Mucosa of stomach (tissue), 1 donor: ENCODE data around the gene KCP.
"Not testable (repeated sequence)": the region's sequence is repeated elsewhere in the genome, so short reads cannot be mapped to it uniquely, and the experiment has no call there.

Experiments used
- H3K27me3 ChIP-seq: one replicate; pipeline ENCODE4 v1.7.0; 2013; ENCODE audit warnings: mild to moderate bottlenecking, low read length; ENCODE audit not compliant: control insufficient read depth, insufficient read depth
- H3K36me3 ChIP-seq: one replicate; pipeline ENCODE4 v1.7.0; 2013; ENCODE audit warnings: low read length; ENCODE audit not compliant: control insufficient read depth, insufficient read depth
- H3K4me1 ChIP-seq: one replicate; pipeline ENCODE4 v1.7.0; 2013; ENCODE audit warnings: mild to moderate bottlenecking, low read length; ENCODE audit not compliant: control insufficient read depth, insufficient read depth
- H3K4me3 ChIP-seq: one replicate; pipeline ENCODE4 v1.7.0; 2013; ENCODE audit warnings: low read length
- H3K9ac ChIP-seq: one replicate; pipeline ENCODE4 v1.7.0; 2013; ENCODE audit warnings: mild to moderate bottlenecking, low read length, moderate library complexity
- H3K9me3 ChIP-seq: one replicate; pipeline ENCODE4 v1.7.0; 2013; ENCODE audit warnings: mild to moderate bottlenecking, low read length, moderate library complexity; ENCODE audit not compliant: control insufficient read depth
- donor health status: Pancreatic carcinoma.

Gene KCP

DNA sequence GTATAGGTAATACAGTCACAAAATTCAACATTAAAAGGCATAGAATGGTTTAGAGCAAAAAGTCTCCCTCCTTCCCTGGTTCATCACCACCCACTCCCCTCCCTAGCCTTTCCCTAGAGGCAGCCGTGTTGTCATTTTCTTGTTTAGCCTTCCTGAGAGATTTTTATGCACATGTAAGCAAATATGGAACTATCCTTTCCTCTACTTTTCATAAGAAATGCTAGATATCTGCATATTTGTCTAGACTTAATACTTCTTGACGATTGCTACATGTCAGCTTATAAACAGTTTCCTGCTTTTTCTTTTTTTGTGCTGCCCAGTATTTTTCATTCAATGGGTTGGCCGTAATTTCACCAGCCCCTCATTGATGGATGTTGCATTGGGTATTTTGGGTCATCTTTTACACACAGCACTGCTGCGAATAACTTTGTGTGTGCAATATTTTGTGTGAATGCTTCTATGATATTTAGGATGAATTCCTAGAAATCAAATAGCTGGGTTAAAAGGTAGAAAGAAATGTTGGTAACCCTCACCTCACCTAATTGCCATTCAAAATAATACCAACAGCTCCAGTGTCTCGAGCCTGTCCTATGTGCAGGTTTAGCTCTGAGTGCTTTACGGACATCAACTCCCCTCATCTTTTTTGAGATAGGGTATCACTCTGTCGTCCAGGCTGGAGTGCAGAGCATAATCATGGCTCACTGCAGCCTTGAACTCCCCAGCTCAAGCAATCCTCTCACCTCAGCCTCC lies 34.2 kb upstream of the KCP start:
- no peaks in the 10 kb centered on the region for H3K9me3 ChIP-seq
- no peaks in the 10 kb centered on the region for H3K36me3 ChIP-seq
- no peaks in the 10 kb centered on the region for H3K4me1 ChIP-seq

GRCh38 chr7:128943251-128943650 lies 32.7 kb upstream of the KCP start:
- peaks cover 15% of the 10 kb centered on the region for H3K27me3 ChIP-seq

More for the DNA sequence above, 34.2 kb upstream of the KCP start:
- peaks cover 4% of the 10 kb centered on the region for H3K27me3 ChIP-seq
- no peak overlapping the region for H3K4me3 ChIP-seq
- H3K9ac ChIP-seq = no peak overlapping the region

GRCh38 chr7:128941946-128942526 lies 31.5 kb upstream of the KCP start:
- H3K27me3 ChIP-seq = peaks cover 20% of the 10 kb centered on the region
- peaks cover 5% of the 10 kb centered on the region for H3K4me1 ChIP-seq
- no peak overlapping the region for H3K4me3 ChIP-seq
- no peak overlapping the region for H3K9ac ChIP-seq
- H3K9me3 ChIP-seq = no peaks in the 10 kb centered on the region
- H3K36me3 ChIP-seq = no peaks in the 10 kb centered on the region

More at GRCh38 chr7:128943251-128943650, 32.7 kb upstream of the KCP start:
- not testable (repeated sequence) for H3K4me3 ChIP-seq, H3K9me3 ChIP-seq, H3K9ac ChIP-seq, H3K4me1 ChIP-seq, H3K36me3 ChIP-seq

- no peak overlapping the region for H3K4me3 ChIP-seq
- peaks cover 5% of the 10 kb centered on the region for H3K4me1 ChIP-seq
- peaks cover 20% of the 10 kb centered on the region for H3K27me3 ChIP-seq
- H3K36me3 ChIP-seq = no peaks in the 10 kb centered on the region
- H3K9me3 ChIP-seq = no peaks in the 10 kb centered on the region
- no peak overlapping the region for H3K9ac ChIP-seq
These were observed 30.9 kb upstream of the KCP start for GRCh38 chr7:128941323-128941890.

- Histone ChIP-seq H3K4me1 (peaks cover 5% of the 10 kb centered on the region), H3K4me3 (no peak overlapping the region), H3K9me3 (no peaks in the 10 kb centered on the region), H3K9ac (no peak overlapping the region), H3K27me3 (peaks cover 20% of the 10 kb centered on the region), H3K36me3 (no peaks in the 10 kb centered on the region)
These were observed 30.2 kb upstream of the KCP start for GRCh38 chr7:128940494-128941322.

GRCh38 chr7:128939861-128940410 lies 29.4 kb upstream of the KCP start:
- Histone ChIP-seq H3K36me3 (no peaks in the 10 kb centered on the region), H3K27me3 (peaks cover 20% of the 10 kb centered on the region), H3K4me1 (peaks cover 5% of the 10 kb centered on the region), H3K4me3 (no peak overlapping the region), H3K9ac (no peak overlapping the region), H3K9me3 (no peaks in the 10 kb centered on the region)

GRCh38 chr7:128939075-128939860 lies 28.8 kb upstream of the KCP start:
- Histone ChIP-seq H3K27me3 (peaks cover 20% of the 10 kb centered on the region), H3K36me3 (no peaks in the 10 kb centered on the region), H3K9ac (peak overlapping the region; percentile 47), H3K9me3 (no peaks in the 10 kb centered on the region), H3K4me1 (peaks cover 5% of the 10 kb centered on the region), H3K4me3 (no peak overlapping the region)

DNA sequence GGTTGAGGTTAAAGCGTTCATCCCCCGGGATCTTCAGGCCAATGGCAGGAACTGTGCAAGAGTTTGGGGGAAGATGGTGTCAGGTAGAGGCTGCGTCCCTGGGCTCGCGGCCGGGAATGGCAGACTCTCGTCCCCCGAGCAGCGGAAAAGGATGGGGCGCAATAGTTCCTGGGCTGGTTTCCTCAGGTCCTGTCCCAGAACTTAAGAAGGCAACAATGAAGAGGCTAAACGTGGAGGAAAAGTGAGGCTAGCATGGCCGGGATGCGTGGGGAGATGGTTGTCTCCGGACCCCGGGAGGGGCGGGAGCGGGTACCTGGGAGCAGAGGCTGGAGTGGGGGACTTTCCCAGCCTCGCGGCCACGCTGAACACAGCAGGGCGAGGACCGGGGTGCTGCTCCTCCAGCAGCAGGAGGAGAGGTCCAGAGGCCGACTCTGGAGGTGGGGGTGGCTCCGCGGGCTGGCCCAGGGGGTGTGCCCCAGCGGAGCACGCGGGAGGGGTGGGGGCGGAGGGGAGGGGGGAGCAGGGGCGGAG lies 28.1 kb upstream of the KCP start:
- peak overlapping the region; percentile 60 for H3K4me3 ChIP-seq
- H3K9me3 ChIP-seq = no peaks in the 10 kb centered on the region
- H3K4me1 ChIP-seq = peaks cover 5% of the 10 kb centered on the region
- peaks cover 20% of the 10 kb centered on the region for H3K27me3 ChIP-seq
- H3K36me3 ChIP-seq = no peaks in the 10 kb centered on the region
- H3K9ac ChIP-seq = peak overlapping the region; percentile 57

GRCh38 chr7:128937647-128938543 lies 27.4 kb upstream of the KCP start, which contains the start of gene IRF5:
IRF5 (plus strand) TSS chr7:128937927; CDS start chr7:128942082, 4,155 bp downstream.
- Histone ChIP-seq H3K36me3 (no peaks in the 10 kb centered on the region), H3K9me3 (no peaks in the 10 kb centered on the region), H3K4me3 (peak within 1 kb of the TSS; percentile 60), H3K4me1 (peaks cover 7% of the 10 kb centered on the region), H3K9ac (peak within 1 kb of the TSS; percentile 57), H3K27me3 (peaks cover 23% of the 10 kb centered on the region)

DNA sequence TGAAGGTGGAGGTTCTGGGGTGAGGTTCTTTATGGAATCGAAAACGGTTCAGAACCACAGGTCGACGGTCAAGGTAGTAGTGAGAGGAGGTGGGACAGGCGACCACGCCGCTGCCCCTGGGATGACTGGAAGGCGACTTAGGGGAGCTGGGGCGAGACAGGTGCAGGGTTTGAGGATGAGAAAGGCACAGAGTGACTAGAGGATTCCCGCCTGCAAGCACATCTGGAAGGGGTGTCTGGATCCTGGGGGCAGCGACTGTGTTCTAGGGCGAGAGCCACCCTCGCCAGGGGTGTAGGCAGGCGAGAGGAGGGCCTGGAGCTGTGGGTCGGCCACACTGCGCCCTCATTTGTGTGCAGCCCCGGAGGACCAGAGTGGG lies 26.8 kb upstream of the KCP start:
- Histone ChIP-seq H3K9ac (peak overlapping the region; percentile 57), H3K4me1 (peaks cover 11% of the 10 kb centered on the region), H3K4me3 (no peak overlapping the region), H3K36me3 (no peaks in the 10 kb centered on the region), H3K9me3 (no peaks in the 10 kb centered on the region), H3K27me3 (peaks cover 24% of the 10 kb centered on the region)
